Adrenal gland (tissue), 12 donors: ENCODE data around the gene DSE. TPM values are rescaled to one million over a fixed set of nuclear protein-coding genes. Genes with fewer than 3 reads are reported as not detected.

Experiments used
- DNase-seq, 7 donors: peaks; one replicate each; pipeline ENCODE4 v3.0.0-alpha.2; 2019 to 2020
- H3K27ac ChIP-seq, 5 donors: fragments of 200-600 bp; sonication (generic) in 4 of 5; 1 replicate in 3 of 5; 2 replicates in 2 of 5; pipeline versions ENCODE4 v1.5.1 to v1.8.0; 2016 to 2020; ENCODE audit warnings: mild to moderate bottlenecking in 1 of 5
- H3K27me3 ChIP-seq: fragments of 200-600 bp; 2 replicates; pipeline ENCODE4 v1.8.0; 2021
- H3K36me3 ChIP-seq, 2 donors: fragments of 200-600 bp; replicated peaks in 1 of 2; 1 replicate in 1 of 2; 2 replicates in 1 of 2; pipeline versions ENCODE4 v1.5.1 to v1.8.0; 2018 to 2022
- H3K4me1 ChIP-seq, 2 donors: fragments of 200-600 bp; replicated peaks in 1 of 2; 1 replicate in 1 of 2; 2 replicates in 1 of 2; pipeline versions ENCODE4 v1.5.1 to v1.8.0; 2018 to 2021
- H3K4me3 ChIP-seq, 4 donors: fragments of 200-600 bp; sonication (generic) in 3 of 4; one replicate each; pipeline ENCODE4 v1.5.1; 2016 to 2018
- H3K9me3 ChIP-seq, 3 donors: fragments of 200-600 bp; sonication (generic) in 1 of 3; replicated peaks in 1 of 3; 1 replicate in 2 of 3; 2 replicates in 1 of 3; pipeline versions ENCODE4 v1.5.1 to v1.8.0; 2016 to 2021
- POLR2A ChIP-seq, 2 donors: fragments of 450-650 bp; IDR thresholded peaks; one replicate each; pipeline ENCODE4 v1.6.1; 2017; ENCODE audit warnings: antibody characterized with exemption in 2 of 2, mild to moderate bottlenecking in 2 of 2, moderate library complexity in 1 of 2
- WGBS, 4 donors: extraction: QIAGEN DNeasy Blood & Tissue Kit in 2 of 4; methylation state at CpG; one replicate each; pipeline versions ENCODE4 v1.1.5 to v1.1.7; 2013 to 2017; 5-methylcytosine and 5-hydroxymethylcytosine counted together
- intact Hi-C, 2 donors: fragments of 100-400 bp; cut with DNase I; formaldehyde crosslinking; loops; one replicate each; pipeline versions ENCODE4 v1.14.1 to v1.15.0; 2022 to 2023
- polyA plus RNA-seq, 3 donors: library from polyadenylated mRNA; stranded (reverse); fragments of 200-250 nt in 2 of 3; fragments of 350-450 nt in 1 of 3; fragmentation: Illumina TruSeq in 1 of 3; extraction: RNeasy Lipid Tissue Mini Kit (QIAGEN cat#74804) in 1 of 3; gene quantifications; one replicate each; pipeline ENCODE4 v1.2.3, GENCODE V29; 2013 to 2014
- total RNA-seq, 9 donors: library from RNA; depleted of rRNA in 4 of 9; stranded (reverse); fragments of >200 nt in 4 of 9; fragments of 120-200 nt in 1 of 9; fragmentation: NEBNext Ultra II Directional in 1 of 9; extraction: Animal tissue kit (Norgen Biotek cat#: 25700) in 1 of 9; gene quantifications; one replicate each; pipeline versions ENCODE4 v1.1.0 to v1.2.4, GENCODE V29; 2013 to 2023
- TF ChIP-seq, protein P1 (sequence below), 6 experiments: fragments of 450-650 bp in 4 of 6; fragments of 200-600 bp in 2 of 6; sonication (generic) in 1 of 6; IDR thresholded peaks; 1 replicate in 5 of 6; 2 replicates in 1 of 6; pipeline versions ENCODE4 v1.5.1 to v1.8.0; 2016 to 2021; ENCODE audit warnings: antibody characterized with exemption in 6 of 6, mild to moderate bottlenecking in 2 of 6, moderate library complexity in 1 of 6
- donor health status: healthy with polysubstance abuse.
- donor health status: Bipolar disorder and iron deficiency.
- donor health status: DM: yes; HTN: yes; CAD: no.
- donor health status: DM: no; HTN: no; CAD: no.
- donor health status: DM: no; HTN: no; CAD: no.
- donor health status: DM: yes; HTN: yes; CAD: no.

Gene DSE
- total and polyA plus RNA-seq, 12 donors = 7.7 to 67.4 (median 35.0) TPM

DNA sequence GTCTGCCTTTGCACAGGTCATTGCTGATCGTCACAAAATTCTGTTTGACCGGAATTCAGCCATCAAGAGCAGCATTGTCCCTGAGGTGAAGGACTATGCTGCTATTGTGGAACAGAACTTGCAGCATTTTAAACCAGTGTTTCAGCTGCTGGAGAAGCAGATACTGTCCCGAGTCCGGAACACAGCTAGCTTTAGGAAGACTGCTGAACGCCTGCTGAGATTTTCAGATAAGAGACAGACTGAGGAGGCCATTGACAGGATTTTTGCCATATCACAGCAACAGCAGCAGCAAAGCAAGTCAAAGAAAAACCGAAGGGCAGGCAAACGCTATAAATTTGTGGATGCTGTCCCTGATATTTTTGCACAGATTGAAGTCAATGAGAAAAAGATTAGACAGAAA is 65.8 kb downstream of the DSE start:
- Histone ChIP-seq H3K9me3 (no peaks in the 10 kb centered on the region), H3K27ac (no peak overlapping the region), H3K36me3 (peaks cover 0 to 17% of the 10 kb centered on the region in 2 donors), H3K27me3 (no peaks in the 10 kb centered on the region), H3K4me1 (no peaks in the 10 kb centered on the region), H3K4me3 (no peak overlapping the region)
- intact Hi-C loops = no loop called here
- DNase-seq = no peak
- WGBS, 4 donors = 89 to 93% (median 91%) methylated on average over 7 of the region's 7 CpGs
- no peak for TF ChIP-seq POLR2A (IDR thresholded peaks at IDR 0.05)
- TF ChIP-seq, protein P1, sequence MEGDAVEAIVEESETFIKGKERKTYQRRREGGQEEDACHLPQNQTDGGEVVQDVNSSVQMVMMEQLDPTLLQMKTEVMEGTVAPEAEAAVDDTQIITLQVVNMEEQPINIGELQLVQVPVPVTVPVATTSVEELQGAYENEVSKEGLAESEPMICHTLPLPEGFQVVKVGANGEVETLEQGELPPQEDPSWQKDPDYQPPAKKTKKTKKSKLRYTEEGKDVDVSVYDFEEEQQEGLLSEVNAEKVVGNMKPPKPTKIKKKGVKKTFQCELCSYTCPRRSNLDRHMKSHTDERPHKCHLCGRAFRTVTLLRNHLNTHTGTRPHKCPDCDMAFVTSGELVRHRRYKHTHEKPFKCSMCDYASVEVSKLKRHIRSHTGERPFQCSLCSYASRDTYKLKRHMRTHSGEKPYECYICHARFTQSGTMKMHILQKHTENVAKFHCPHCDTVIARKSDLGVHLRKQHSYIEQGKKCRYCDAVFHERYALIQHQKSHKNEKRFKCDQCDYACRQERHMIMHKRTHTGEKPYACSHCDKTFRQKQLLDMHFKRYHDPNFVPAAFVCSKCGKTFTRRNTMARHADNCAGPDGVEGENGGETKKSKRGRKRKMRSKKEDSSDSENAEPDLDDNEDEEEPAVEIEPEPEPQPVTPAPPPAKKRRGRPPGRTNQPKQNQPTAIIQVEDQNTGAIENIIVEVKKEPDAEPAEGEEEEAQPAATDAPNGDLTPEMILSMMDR (IDR thresholded peaks at IDR 0.05) = no peak

DNA sequence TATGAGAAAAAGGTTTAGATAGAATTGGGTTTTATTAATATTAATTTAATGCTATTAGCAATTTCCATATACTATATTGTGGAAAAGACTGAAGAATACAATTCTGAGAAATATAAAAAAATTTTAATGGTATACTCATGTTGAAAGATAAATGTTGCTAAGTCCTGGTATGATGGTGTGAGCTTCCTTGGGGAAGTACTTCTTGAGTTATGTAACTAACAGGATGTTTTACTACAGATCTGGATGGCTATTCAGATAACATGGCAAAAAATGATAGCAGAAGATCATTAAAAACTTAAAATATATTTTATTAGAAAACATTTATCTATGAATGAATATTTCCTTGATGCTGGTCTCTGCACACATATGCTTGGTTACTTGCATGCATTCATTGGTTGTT is 66.9 kb downstream of the DSE start:
- Histone ChIP-seq H3K27me3 (no peaks in the 10 kb centered on the region), H3K4me1 (no peaks in the 10 kb centered on the region), H3K9me3 (no peaks in the 10 kb centered on the region), H3K4me3 (no peak overlapping the region), H3K27ac (no peak overlapping the region), H3K36me3 (peaks cover 0 to 17% of the 10 kb centered on the region in 2 donors)
- TF ChIP-seq, protein P1 (IDR thresholded peaks at IDR 0.05) = no peak
- TF ChIP-seq POLR2A (IDR thresholded peaks at IDR 0.05) = no peak
- DNase-seq = no peak
- intact Hi-C loops = no loop called here

DNA sequence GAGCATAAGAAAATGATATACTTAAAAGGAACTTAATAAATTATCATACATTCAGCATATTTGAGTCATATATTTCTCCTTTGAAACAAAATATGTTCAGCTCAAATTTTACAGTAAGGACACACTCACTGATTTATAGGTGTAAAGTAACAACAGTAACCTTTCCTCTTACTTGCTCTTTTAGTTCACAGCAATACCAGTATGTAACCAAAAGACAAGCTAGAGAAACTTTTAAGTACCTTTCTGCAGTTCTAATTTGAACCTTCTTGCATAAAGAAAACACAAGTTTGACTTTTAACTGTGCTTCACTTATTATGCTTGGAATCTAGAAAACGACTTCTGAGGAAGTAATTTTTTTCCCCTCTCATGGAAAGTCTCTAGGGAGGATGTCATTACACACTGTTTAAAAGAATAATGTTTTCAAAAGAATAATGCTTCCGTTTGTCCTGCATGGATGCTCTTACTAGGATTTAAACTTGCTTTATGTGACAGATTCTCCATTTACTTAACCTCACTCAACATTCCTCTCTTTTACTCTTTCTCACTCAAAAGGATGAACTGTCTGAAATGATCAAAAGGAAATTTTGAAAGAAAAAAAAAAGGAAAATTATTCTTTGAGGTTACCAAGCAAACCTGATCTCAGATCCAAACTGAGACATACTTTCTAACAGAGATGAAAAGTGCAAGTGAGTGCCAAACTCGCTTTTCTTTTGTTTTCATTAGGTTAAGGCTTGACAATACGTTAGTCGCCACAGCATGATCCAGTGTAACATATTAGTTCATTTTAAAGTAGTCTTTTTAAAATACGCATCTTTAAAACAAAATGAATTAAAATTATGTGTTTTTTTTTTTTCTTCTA is 68.1 kb downstream of the DSE start:
- intact Hi-C loops = no loop called here

DNA sequence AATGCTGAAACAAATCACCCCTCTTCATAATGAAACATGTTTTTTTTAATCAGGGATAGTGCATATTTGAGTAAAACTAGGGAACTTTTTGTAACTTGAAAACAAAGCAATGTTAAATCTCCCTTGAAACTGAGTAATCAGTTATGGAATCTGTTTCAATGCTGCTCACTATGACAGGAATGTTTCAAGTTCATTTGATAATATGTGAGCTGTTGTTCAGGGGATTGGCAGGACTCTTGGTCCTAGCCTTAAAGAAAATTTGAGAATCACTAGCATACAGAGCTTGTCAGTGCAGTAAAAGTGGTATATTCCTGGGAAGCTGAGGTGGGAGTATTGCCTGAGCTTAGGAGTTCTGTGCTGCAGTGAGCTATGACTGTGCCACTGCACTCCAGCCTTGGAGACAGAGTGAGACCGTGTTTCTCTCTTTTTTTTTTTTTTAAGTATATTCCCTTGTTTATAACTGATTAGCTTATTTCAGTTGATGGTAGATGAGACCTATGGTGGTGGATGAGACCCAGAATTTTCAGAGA is 68.8 kb downstream of the DSE start:
- Histone ChIP-seq H3K4me1 (no peaks in the 10 kb centered on the region), H3K36me3 (peaks cover 0 to 5% of the 10 kb centered on the region in 2 donors), H3K4me3 (no peak overlapping the region), H3K27ac (no peak overlapping the region), H3K9me3 (no peaks in the 10 kb centered on the region), H3K27me3 (no peaks in the 10 kb centered on the region)
- TF ChIP-seq, protein P1 (IDR thresholded peaks at IDR 0.05) = no peak
- TF ChIP-seq POLR2A (IDR thresholded peaks at IDR 0.05) = no peak
- WGBS, 4 donors = 50 to 71% (median 63%) methylated on average over 1 of the region's 1 CpG
- intact Hi-C loops = no loop called here
- DNase-seq = no peak

More for the DNA sequence above, 68.1 kb downstream of the DSE start:
- WGBS, 4 donors = 60 to 67% (median 64%) methylated on average over 6 of the region's 6 CpGs
- no peaks in the 10 kb centered on the region for H3K4me1 ChIP-seq
- H3K9me3 ChIP-seq = no peaks in the 10 kb centered on the region
- no peaks in the 10 kb centered on the region for H3K27me3 ChIP-seq
- H3K36me3 ChIP-seq = peaks cover 0 to 9% of the 10 kb centered on the region in 2 donors
- no peak for DNase-seq
- no peak overlapping the region for H3K4me3 ChIP-seq
- H3K27ac ChIP-seq = no peak overlapping the region
- TF ChIP-seq, protein P1 (IDR thresholded peaks at IDR 0.05) = no peak
